ENCODE results near the gene TMEM263. TPM values are rescaled to one million over a fixed set of nuclear protein-coding genes. Genes with fewer than 3 reads are reported as not detected.

The TMEM263 gene
- total and polyA plus RNA-seq, 2 of the 8 experiments (the other 6 are each of a cell fraction or from before 2014, with no cell fraction given): 2.9 to 12.3 TPM

DNA sequence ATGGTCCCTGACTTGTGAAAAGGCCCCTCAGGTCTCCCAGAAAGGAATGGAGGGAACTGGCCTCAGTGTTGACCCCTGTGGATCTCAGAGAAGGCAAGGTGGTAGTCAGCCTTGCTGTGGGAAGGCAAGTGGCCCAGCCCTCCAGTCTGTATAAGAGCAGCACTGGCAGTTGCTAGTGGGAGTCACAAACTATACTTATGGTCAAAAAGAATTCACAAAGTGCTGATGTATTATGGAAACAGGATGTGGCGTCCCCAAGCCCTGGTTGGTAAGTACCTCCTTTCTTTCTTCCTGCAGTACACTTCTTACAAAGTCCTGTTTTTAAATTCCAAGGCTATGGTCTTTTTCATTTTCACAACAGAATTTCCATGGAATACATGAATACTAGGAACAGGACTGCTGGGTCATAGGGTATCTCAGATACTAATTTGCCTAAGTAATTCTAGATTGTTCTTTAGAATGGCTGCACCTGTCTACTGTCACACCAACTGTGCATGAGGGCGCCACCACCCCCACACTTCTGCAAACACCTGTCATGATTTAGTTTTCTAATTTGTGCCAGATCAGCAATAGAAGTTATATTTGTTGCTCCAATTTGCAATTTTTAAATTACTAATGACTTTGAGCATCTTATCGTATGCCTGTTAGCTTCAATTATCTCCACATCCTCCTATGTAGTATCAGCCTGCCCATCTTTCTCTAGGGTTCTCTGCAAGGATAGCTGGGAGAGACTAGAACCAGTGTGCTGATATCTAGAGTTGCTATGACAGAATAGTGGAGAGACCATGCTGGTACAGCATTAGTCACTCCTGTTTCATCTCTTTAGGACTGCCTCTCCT, 40.7 kb upstream of the TMEM263 start:
- Histone ChIP-seq H3K27me3 (replicated peaks in 1 of 4; ENCODE audit: control insufficient read depth in 3 of 4, extremely low read depth in 1 of 4, insufficient read depth in 3 of 4, low read length in 3 of 4) (no peaks in the 10 kb centered on the region), H3K9ac (replicated peaks in 1 of 4; ENCODE audit: extremely low read depth in 1 of 4, low read depth in 3 of 4, low read length in 3 of 4) (no peak overlapping the region), H3K14ac (ENCODE audit: insufficient read length) (no peak overlapping the region), H3K56ac (replicated peaks; ENCODE audit: insufficient read length, low read depth, low read length) (no peak overlapping the region), H2AK5ac (ENCODE audit: low read depth, low read length) (no peak overlapping the region), H2BK12ac (ENCODE audit: low read depth, low read length) (no peak overlapping the region), H2BK20ac (ENCODE audit: low read length) (no peak overlapping the region), H3K9me3 (ENCODE audit: insufficient read depth in 2 of 2, low read depth in 1 of 2, low read length in 1 of 2) (no peaks in the 10 kb centered on the region), H4K20me1 (replicated peaks in 1 of 2; ENCODE audit: control insufficient read depth in 1 of 2, insufficient read depth in 2 of 2, low read length in 2 of 2) (no peaks in the 10 kb centered on the region), H3K4me3 (ENCODE audit: extremely low read depth in 1 of 4, insufficient read depth in 2 of 4, low read depth in 3 of 4, low read length in 4 of 4) (no peak overlapping the region), H4K5ac (ENCODE audit: insufficient read length, low read depth, low read length) (no peak overlapping the region), H3K23me2 (ENCODE audit: low read depth, low read length) (no peaks in the 10 kb centered on the region), H3K79me1 (ENCODE audit: low read depth, low read length) (no peaks in the 10 kb centered on the region), H3K79me2 (ENCODE audit: control insufficient read depth in 1 of 2, insufficient read depth in 2 of 2, low read length in 2 of 2) (no peaks in the 10 kb centered on the region), H3K4me2 (ENCODE audit: insufficient read depth in 1 of 2, low read depth in 2 of 2, low read length in 2 of 2) (no peak overlapping the region), H2BK5ac (ENCODE audit: low read depth, low read length) (no peak overlapping the region), H4K91ac (replicated peaks; ENCODE audit: insufficient read length, low read length) (no peak overlapping the region), H3K4ac (replicated peaks; ENCODE audit: insufficient read length, low read depth, low read length) (no peak overlapping the region), H2BK15ac (ENCODE audit: low read length) (no peak overlapping the region), H4K8ac (ENCODE audit: extremely low read depth, insufficient read depth, low read length) (no peak overlapping the region), H3K36me3 (ENCODE audit: control insufficient read depth in 2 of 4, insufficient read depth in 4 of 4, low read length in 3 of 4) (no peaks in the 10 kb centered on the region), H3K23ac (ENCODE audit: insufficient read length) (no peak overlapping the region), H3K18ac (ENCODE audit: extremely low read depth, low read length) (0 out of 2 replicates have a peak overlapping the region, but pooled peaks have one; percentile 40), H2BK120ac (replicated peaks; ENCODE audit: low read depth, low read length) (no peak overlapping the region), H3K27ac (ENCODE audit: low read depth, low read length) (no peak overlapping the region), H3K4me1 (replicated peaks in 1 of 4; ENCODE audit: control insufficient read depth in 3 of 4, insufficient read depth in 4 of 4, low read length in 3 of 4) (peaks cover 0 to 18% (median 14%) of the 10 kb centered on the region in 4 experiments; a peak in 5 of 7 replicates), H2AFZ (ENCODE audit: low read length) (no peak overlapping the region)
- DNase-seq (ENCODE audit: low read depth in 1 of 2, low spot score in 2 of 2) (no peak), FAIRE-seq (no peak)
- ChIA-PET CTCF (ENCODE audit: partially characterized antibody) (interaction anchor here (1.0 kb wide), 1 partner anchor 9 kb away, joined by 4 read pairs; no protein-coding TSS in a partner anchor), POLR2A (ENCODE audit: partially characterized antibody) (no interaction called here)
- WGBS, 2 experiments (ENCODE audit: extremely low coverage in 1 of 2, insufficient coverage in 1 of 2, insufficient read length in 1 of 2, insufficient replicate concordance in 2 of 2, low coverage in 1 of 2, low lambda C conversion rate in 2 of 2, missing lambda C conversion rate in 1 of 2): 94% methylated on average over 3 of the region's 3 CpGs; no CpG with 5 or more reads in 1 of the 2 experiments
- TF ChIP-seq CBX5 (IDR thresholded peaks at IDR 0.05; ENCODE audit: low read depth, low read length): no peak
- TF ChIP-seq NRF1 (IDR thresholded peaks at IDR 0.05; ENCODE audit: low read depth, low read length): no peak
- no peak for TF ChIP-seq TEAD4 (IDR thresholded peaks at IDR 0.05; ENCODE audit: low read depth, low read length)
- TF ChIP-seq SUZ12 (IDR thresholded peaks at IDR 0.05; ENCODE audit: low read length): no peak
- TF ChIP-seq EGR1 (IDR thresholded peaks at IDR 0.05; ENCODE audit: borderline replicate concordance, low read depth, low read length): no peak
- TF ChIP-seq SIX5 (IDR thresholded peaks at IDR 0.05; ENCODE audit: low read depth, low read length): no peak

Data from H1 (cell line).